Hepatocyte (in vitro differentiated cells): ENCODE data around the gene SORCS3.

Source experiments
- EZH2 ChIP-seq: fragments of 200-600 bp; sonication (generic); IDR thresholded peaks from 2 replicates; pipeline ENCODE4 v1.6.1; 2016; ENCODE audit warnings: antibody characterized with exemption, mild to moderate bottlenecking, borderline replicate concordance
- TF ChIP-seq, protein P1 (sequence below): fragments of 200-600 bp; sonication (generic); IDR thresholded peaks from 2 replicates; pipeline ENCODE4 v1.5.1; 2016; ENCODE audit warnings: antibody characterized with exemption, mild to moderate bottlenecking; ENCODE audit not compliant: poor library complexity

DNA sequence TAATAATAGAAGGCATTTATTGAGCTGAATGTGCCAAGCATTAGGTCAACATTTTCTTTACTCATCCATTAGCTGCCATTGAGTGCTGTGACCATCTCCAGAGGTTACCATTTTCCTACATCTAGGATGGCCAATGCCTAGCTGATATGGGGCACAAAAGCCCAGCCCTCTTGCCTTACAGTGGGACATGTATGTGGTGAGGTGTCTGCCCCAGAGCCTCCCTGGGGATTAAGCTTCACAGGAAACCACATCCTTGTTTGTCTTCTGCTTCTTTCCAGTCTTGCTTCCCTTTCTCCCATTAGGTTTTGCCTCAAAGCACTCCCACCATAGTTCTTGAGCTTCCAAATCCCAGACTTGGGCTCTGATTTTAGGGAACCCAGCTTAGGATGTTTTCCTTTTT, 258.7 kb downstream of the SORCS3 start:
- TF ChIP-seq, protein P1, sequence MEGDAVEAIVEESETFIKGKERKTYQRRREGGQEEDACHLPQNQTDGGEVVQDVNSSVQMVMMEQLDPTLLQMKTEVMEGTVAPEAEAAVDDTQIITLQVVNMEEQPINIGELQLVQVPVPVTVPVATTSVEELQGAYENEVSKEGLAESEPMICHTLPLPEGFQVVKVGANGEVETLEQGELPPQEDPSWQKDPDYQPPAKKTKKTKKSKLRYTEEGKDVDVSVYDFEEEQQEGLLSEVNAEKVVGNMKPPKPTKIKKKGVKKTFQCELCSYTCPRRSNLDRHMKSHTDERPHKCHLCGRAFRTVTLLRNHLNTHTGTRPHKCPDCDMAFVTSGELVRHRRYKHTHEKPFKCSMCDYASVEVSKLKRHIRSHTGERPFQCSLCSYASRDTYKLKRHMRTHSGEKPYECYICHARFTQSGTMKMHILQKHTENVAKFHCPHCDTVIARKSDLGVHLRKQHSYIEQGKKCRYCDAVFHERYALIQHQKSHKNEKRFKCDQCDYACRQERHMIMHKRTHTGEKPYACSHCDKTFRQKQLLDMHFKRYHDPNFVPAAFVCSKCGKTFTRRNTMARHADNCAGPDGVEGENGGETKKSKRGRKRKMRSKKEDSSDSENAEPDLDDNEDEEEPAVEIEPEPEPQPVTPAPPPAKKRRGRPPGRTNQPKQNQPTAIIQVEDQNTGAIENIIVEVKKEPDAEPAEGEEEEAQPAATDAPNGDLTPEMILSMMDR, result no peak
- TF ChIP-seq EZH2, result no peak
